Measurements from ENCODE around the gene CSTF1.

DNA sequence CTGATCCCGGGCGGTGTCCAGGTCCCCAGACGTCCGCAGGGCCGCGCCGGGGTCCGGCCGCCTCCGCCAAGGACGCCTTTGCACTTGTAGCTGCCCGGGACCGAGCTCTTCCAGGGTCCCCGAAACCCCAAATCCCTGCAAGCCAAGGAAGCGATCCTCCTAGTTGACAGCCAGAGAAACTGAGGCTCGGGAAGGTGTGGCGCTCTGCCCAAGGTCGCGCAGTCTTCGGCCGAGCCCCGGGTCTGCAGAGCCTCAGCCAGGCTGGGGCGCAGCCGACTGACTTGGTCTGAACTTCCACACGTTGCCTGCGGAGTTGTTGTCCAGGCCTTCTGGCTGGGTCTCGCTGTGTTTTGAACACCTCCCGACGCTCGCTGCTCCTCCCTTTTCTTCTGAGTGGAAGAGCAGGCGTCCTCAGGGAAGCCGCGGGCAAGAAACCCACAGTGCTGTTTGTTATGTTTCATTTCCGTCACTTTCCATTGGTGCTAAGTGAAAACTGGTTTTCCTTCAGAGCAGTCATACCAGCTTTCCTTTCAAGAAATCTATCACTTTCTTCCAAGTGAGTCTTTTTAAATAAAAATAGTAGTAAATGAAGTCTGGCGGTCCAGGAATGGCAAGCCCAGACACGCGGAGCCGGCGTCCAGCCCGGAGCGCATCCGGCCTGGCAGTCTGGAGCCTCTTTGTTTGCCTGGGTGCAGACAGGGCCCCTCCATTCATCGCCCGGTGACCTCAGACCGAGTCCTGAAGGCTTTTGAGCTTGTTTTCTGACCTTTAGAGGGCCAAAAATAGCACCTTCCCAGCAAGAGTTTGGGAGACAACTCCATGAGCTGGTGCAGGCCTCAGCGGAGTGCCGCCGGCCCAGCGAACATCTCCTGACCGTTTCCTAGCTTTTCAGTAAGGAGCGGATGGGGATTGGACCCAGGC, 33.0 kb upstream of the CSTF1 start:
- TF ChIP-seq PKNOX1 (IDR thresholded peaks at IDR 0.05) (no peak), FOXM1 (IDR thresholded peaks at IDR 0.05; ENCODE audit: borderline replicate concordance) (no peak), FOXK2 (IDR thresholded peaks at IDR 0.05) (no peak), HDGF (IDR thresholded peaks at IDR 0.05; ENCODE audit: borderline replicate concordance) (no peak), NFRKB (IDR thresholded peaks at IDR 0.05) (no peak), BHLHE40 (IDR thresholded peaks at IDR 0.05; ENCODE audit: borderline replicate concordance) (no peak), TARDBP (IDR thresholded peaks at IDR 0.05) (no peak), FOXA1 (IDR thresholded peaks at IDR 0.05) (no peak), LEF1 (IDR thresholded peaks at IDR 0.05; ENCODE audit: borderline replicate concordance) (no peak), ELF4 (IDR thresholded peaks at IDR 0.05) (no peak), ARNT (IDR thresholded peaks at IDR 0.05) (no peak), SP1 (IDR thresholded peaks at IDR 0.05) (no peak), L3MBTL2 (conservative IDR thresholded peaks at IDR 0.05) (no peak)

Data from HEK293T (cell line).